Measurements from ENCODE around the gene CNTNAP2. TPM values are rescaled to one million over a fixed set of nuclear protein-coding genes. Genes with fewer than 3 reads are reported as not detected.

Gene CNTNAP2
- total RNA-seq, 1 donor from 2014 or later: 0.48 TPM

GRCh38 chr7:147492606-147493005 lies 1376.0 kb downstream of the CNTNAP2 start:
- intact Hi-C loops (cut with DNase I): no loop called here
- no peak for ATAC-seq (ENCODE audit: poor library complexity)

GRCh38 chr7:147496209-147496608 lies 1379.6 kb downstream of the CNTNAP2 start:
- intact Hi-C loops (cut with DNase I): no loop called here
- no peak for DNase-seq
- ATAC-seq (ENCODE audit: poor library complexity): no peak

More at GRCh38 chr7:147492606-147493005, 1376.0 kb downstream of the CNTNAP2 start:
- DNase-seq: no peak

DNA sequence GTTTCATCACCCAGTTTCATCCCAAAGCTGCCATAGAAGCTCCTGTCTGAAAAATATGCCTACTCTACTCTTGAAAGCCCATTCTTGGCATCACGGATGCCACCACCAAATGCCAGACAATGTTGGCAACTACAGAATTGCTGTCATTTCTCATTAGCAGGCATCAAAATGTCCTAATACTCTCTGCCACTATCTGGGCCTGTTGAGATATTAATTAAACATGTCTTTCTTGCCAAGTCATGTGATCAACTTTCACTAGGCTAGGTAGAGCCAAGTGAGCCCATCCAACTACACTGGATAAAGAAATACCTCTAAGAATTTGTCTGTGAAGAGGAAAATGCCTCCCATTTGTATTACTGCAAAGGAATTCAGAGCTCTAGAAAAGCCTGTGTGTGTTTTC lies 1380.6 kb downstream of the CNTNAP2 start:
- ATAC-seq (ENCODE audit: poor library complexity) (no peak), DNase-seq (no peak)
- intact Hi-C loops (cut with DNase I): no loop called here

DNA sequence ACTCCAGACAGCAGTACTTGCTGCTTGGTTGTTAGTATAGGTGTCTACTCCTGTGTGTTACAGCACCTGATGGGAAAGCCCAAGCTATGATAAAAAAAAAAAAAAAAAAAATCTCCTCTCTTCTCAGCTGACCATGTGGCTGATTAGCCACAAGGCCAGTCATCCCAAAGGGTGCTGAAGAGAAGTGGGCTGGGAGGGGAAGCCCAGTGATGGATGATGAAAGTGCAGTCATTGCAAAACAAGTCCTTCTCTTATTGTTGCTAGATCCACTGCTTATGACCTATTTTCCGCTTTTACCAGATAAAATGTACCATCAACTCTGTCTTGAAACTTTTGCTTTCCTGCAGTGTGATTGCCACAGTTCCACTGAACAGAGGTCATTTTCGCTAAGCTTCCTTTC lies 1381.5 kb downstream of the CNTNAP2 start:
- DNase-seq: no peak
- intact Hi-C loops (cut with DNase I): no loop called here
- ATAC-seq (ENCODE audit: poor library complexity): no peak

DNA sequence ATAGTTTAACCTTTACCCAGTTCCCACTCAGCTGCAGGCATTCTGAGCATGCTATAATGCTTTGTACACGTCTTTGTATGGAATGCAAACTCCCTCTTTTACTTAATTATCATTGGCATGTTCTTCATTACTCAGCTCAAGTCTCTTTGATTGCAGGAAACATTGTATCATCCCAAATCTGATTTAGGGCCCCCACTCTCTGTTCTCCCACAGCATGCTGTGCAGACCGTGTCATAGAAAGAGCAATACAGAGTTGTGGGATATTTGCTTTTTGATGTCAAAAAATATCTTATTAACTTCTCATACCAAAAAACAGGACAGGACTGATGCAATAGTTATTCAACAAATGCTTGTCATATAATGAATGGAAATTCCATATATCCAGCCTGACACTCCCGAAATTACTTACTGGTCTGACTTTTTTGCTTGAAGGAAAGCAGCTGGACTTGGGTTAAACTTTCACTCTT lies 1392.5 kb downstream of the CNTNAP2 start:
- intact Hi-C loops (cut with DNase I): no loop called here
- ATAC-seq (ENCODE audit: poor library complexity) (no peak), DNase-seq (no peak)

- ATAC-seq (ENCODE audit: poor library complexity) (no peak), DNase-seq (no peak)
- intact Hi-C loops (cut with DNase I): no loop called here
Observed at GRCh38 chr7:147509541-147510200, 1393.1 kb downstream of the CNTNAP2 start.

DNA sequence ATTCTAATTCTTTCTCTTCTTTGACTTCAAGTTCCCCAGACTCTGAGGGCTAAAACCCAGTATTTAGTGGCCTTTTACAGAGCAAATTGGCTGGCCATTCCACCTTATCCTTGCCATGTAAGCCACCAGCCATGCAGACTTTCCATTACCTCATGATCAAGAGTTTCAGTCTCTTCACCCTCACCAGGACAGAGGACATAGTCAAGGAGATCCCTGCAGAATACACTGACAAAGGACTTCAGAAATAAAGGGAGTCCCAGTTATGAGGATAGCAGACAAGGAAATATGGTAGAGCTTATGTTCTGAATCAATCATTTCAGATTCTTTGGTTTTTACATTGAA lies 1393.6 kb downstream of the CNTNAP2 start:
- intact Hi-C loops (cut with DNase I): no loop called here
- no peak for DNase-seq
- ATAC-seq (ENCODE audit: poor library complexity): no peak

- ATAC-seq (ENCODE audit: poor library complexity) (no peak), DNase-seq (no peak)
- intact Hi-C loops (cut with DNase I): no loop called here
Observed at GRCh38 chr7:147510923-147511322, 1394.3 kb downstream of the CNTNAP2 start.

GRCh38 chr7:147513451-147513850 lies 1396.8 kb downstream of the CNTNAP2 start:
- intact Hi-C loops (cut with DNase I): no loop called here
- ATAC-seq (ENCODE audit: poor library complexity): no peak
- DNase-seq: no peak

DNA sequence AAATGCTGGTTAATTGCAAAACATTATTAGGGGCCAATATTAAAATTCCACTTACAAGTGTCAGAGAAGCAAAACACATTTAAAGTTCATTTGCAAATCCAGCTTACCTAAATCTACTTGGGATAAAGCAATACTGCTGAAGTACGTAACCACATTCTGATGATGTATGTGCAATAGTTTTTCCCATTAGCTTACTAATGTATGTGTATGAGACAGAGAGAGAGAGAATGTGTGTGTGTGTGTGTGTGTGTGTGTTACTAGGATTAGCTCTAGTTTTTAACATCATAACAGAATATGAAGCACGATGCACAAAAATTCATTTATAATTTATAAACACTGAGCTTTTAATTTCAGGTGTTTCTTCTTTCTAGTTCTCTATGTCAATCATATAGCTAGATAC lies 1399.8 kb downstream of the CNTNAP2 start:
- no peak for DNase-seq
- ATAC-seq (ENCODE audit: poor library complexity): no peak
- intact Hi-C loops (cut with DNase I): no loop called here

- intact Hi-C loops (cut with DNase I): no loop called here
- no peak for ATAC-seq (ENCODE audit: poor library complexity)
- DNase-seq: no peak
Observed at GRCh38 chr7:147519062-147519461, 1402.5 kb downstream of the CNTNAP2 start.

GRCh38 chr7:147523056-147523455 lies 1406.5 kb downstream of the CNTNAP2 start:
- DNase-seq (no peak), ATAC-seq (ENCODE audit: poor library complexity) (no peak)
- intact Hi-C loops (cut with DNase I): no loop called here

- DNase-seq (no peak), ATAC-seq (ENCODE audit: poor library complexity) (no peak)
- intact Hi-C loops (cut with DNase I): no loop called here
Observed at GRCh38 chr7:147524726-147525250, 1408.2 kb downstream of the CNTNAP2 start.

- no peak for ATAC-seq (ENCODE audit: poor library complexity)
- no peak for DNase-seq
- intact Hi-C loops (cut with DNase I): no loop called here
Observed at GRCh38 chr7:147525325-147525724, 1408.7 kb downstream of the CNTNAP2 start.

DNA sequence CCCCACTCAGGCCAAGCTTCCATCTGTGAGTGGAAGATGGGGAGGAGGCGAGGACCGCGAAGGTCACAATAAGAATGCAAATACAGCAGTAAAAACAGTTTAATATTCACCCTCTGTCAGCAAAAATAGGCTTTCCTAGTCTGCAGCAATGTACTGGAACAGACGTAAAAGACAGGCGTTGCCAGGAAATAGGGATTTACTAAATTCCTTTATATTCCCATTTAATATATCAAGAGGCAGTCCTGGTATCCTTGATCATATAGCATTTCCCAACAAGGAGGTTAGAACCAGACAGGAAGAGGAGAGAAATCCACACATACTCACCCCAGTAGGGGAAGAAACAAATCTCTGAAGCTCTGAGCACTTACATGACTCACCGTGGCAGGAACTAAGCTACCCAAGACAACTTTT lies 1419.1 kb downstream of the CNTNAP2 start:
- intact Hi-C loops (cut with DNase I): no loop called here
- ATAC-seq (ENCODE audit: poor library complexity): no peak
- no peak for DNase-seq

- ATAC-seq (ENCODE audit: poor library complexity) (no peak), DNase-seq (no peak)
- intact Hi-C loops (cut with DNase I): no loop called here
Observed at GRCh38 chr7:147539685-147540084, 1423.1 kb downstream of the CNTNAP2 start.

GRCh38 chr7:147540743-147541142 lies 1424.1 kb downstream of the CNTNAP2 start:
- ATAC-seq (ENCODE audit: poor library complexity) (no peak), DNase-seq (no peak)
- intact Hi-C loops (cut with DNase I): no loop called here

DNA sequence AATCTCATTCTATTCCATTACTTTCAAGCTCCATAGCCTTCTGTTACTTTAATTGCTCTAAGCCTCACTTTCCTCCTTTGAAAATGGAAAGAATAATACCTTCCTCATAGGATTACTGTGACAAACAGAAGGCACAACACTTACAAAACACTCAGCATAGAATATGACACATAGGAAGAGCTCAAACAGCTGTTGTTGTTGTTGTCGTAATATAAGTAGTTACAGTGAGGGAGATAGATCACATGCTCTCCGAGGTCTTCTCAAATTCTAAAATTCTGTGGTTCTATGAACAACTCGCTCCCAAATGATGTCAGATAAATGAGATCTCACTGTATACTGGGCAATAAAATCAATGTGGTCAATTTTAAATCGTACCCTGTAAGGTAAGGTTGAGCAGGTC lies 1424.7 kb downstream of the CNTNAP2 start:
- no peak for ATAC-seq (ENCODE audit: poor library complexity)
- intact Hi-C loops (cut with DNase I): no loop called here
- DNase-seq: no peak

DNA sequence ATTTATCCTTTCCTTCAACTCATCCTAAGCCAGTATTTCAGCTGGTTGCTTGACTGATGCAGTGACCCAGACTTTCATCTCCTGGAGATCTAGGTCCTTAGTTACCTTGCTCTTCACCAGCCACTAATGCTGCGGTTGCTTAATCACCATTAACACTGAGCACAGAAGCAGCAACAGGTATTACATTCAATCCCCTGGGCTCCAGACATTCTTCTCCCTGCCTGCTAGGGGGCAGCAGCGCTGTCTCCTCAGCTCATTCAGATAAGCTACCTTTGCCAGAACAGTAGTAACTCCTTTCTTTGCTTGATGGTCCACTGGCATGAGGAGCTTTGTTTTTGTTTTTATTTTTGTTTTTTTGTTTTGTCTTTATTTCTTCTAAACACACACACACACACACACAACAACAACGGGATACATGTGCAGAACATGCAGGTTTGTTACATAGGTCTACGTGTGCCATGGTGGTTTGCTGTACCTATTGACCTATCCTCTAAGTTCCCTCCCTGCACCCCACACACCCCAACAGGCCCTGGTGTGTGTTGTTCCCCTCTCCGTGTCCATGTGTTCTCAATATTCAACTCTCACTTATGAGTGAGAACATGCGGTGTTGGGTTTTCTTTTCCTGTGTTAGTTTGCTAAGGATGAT lies 1430.8 kb downstream of the CNTNAP2 start:
- intact Hi-C loops (cut with DNase I): no loop called here
- DNase-seq (no peak), ATAC-seq (ENCODE audit: poor library complexity) (no peak)

- intact Hi-C loops (cut with DNase I): no loop called here
- DNase-seq: no peak
- ATAC-seq (ENCODE audit: poor library complexity): no peak
Observed at GRCh38 chr7:147556317-147556716, 1439.7 kb downstream of the CNTNAP2 start.

Measured in Right ventricle myocardium superior (tissue), 1 donor.